Cardiac septum (tissue), 1 donor: ENCODE results near the gene C2CD4D. TPM values are rescaled to one million over a fixed set of nuclear protein-coding genes. Genes with fewer than 3 reads are reported as not detected.
A peak's percentile ranks its signal among the peaks of the same experiment; 100 is the strongest.

Source experiments
- DNase-seq: peaks from one replicate; pipeline ENCODE4 v3.0.0-alpha.2; 2020; ENCODE audit warnings: low spot score
- intact Hi-C: fragments of 100-400 bp; cut with DNase I; formaldehyde crosslinking; loops from one replicate; pipeline ENCODE4 v1.14.0; 2022
- total RNA-seq: library from RNA; stranded (reverse); fragmentation: NEBNext Ultra II Directional; extraction: Animal tissue kit (Norgen Biotek cat#: 25700); gene quantifications from one replicate; pipeline ENCODE4 v1.2.1, GENCODE V29; 2021
- donor health status: DM: no; HTN: no; CAD: no.

Gene C2CD4D
- total RNA-seq, 1 donor from 2014 or later = not detected

- no peak for DNase-seq
Measured at GRCh38 chr1:151819976-151820623, 19.5 kb downstream of the C2CD4D start.

GRCh38 chr1:151819227-151819835 lies 20.3 kb downstream of the C2CD4D start:
- intact Hi-C loops = no loop called here
- no peak for DNase-seq

More at GRCh38 chr1:151819976-151820623, 19.5 kb downstream of the C2CD4D start:
- intact Hi-C loops = no loop called here

GRCh38 chr1:151817353-151817730 lies 22.3 kb downstream of the C2CD4D start:
- intact Hi-C loops = no loop called here
- DNase-seq = no peak

GRCh38 chr1:151816548-151817352 lies 22.9 kb downstream of the C2CD4D start:
- intact Hi-C loops = no loop called here
- DNase-seq = no peak

- no peak for DNase-seq
- intact Hi-C loops = no loop called here
Measured at GRCh38 chr1:151815716-151816327, 23.8 kb downstream of the C2CD4D start.

GRCh38 chr1:151814971-151815545 lies 24.6 kb downstream of the C2CD4D start:
- intact Hi-C loops = no loop called here
- DNase-seq = no peak

- intact Hi-C loops = no loop called here
- no peak for DNase-seq
Measured at GRCh38 chr1:151814426-151814825, 25.2 kb downstream of the C2CD4D start.

- DNase-seq = no peak
- intact Hi-C loops = no loop called here
Measured at GRCh38 chr1:151813271-151813977, 26.2 kb downstream of the C2CD4D start.

GRCh38 chr1:151811181-151811580 lies 28.4 kb downstream of the C2CD4D start:
- intact Hi-C loops = no loop called here
- DNase-seq = peak; percentile 57

- intact Hi-C loops = no loop called here
Measured at GRCh38 chr1:151809985-151810556, 29.5 kb downstream of the C2CD4D start.

GRCh38 chr1:151809290-151809984 lies 30.2 kb downstream of the C2CD4D start:
- DNase-seq = no peak
- intact Hi-C loops = no loop called here

More at GRCh38 chr1:151809985-151810556, 29.5 kb downstream of the C2CD4D start:
- no peak for DNase-seq

- intact Hi-C loops = no loop called here
- no peak for DNase-seq
Measured at GRCh38 chr1:151807766-151808165, 31.9 kb downstream of the C2CD4D start.

- DNase-seq = no peak
- intact Hi-C loops = no loop called here
Measured at GRCh38 chr1:151807131-151807530, 32.5 kb downstream of the C2CD4D start.

- no peak for DNase-seq
Measured at GRCh38 chr1:151806170-151806569, 33.5 kb downstream of the C2CD4D start.

GRCh38 chr1:151805066-151805820 lies 34.4 kb downstream of the C2CD4D start, which contains the start of gene LINGO4:
Gene LINGO4 (minus strand): TSS chr1:151805419. CDS start chr1:151802704, 2,715 bp downstream.
- no peak for DNase-seq
- intact Hi-C loops = no loop called here

More at GRCh38 chr1:151806170-151806569, 33.5 kb downstream of the C2CD4D start:
- intact Hi-C loops = no loop called here

GRCh38 chr1:151803915-151804314 lies 35.7 kb downstream of the C2CD4D start:
- no peak for DNase-seq
- intact Hi-C loops = no loop called here

- no peak for DNase-seq
- intact Hi-C loops = no loop called here
Measured at GRCh38 chr1:151803164-151803563, 36.5 kb downstream of the C2CD4D start.
